Measurements from ENCODE around the gene CACFD1. TPM values are rescaled to one million over a fixed set of nuclear protein-coding genes. Genes with fewer than 3 reads are reported as not detected.
A peak's percentile ranks its signal among the peaks of the same experiment; 100 is the strongest.

The CACFD1 gene
- total and polyA plus RNA-seq, 2 of the 13 experiments (the other 11 are each of a cell fraction or from before 2014, with no cell fraction given): 13.8 to 14.6 TPM

DNA sequence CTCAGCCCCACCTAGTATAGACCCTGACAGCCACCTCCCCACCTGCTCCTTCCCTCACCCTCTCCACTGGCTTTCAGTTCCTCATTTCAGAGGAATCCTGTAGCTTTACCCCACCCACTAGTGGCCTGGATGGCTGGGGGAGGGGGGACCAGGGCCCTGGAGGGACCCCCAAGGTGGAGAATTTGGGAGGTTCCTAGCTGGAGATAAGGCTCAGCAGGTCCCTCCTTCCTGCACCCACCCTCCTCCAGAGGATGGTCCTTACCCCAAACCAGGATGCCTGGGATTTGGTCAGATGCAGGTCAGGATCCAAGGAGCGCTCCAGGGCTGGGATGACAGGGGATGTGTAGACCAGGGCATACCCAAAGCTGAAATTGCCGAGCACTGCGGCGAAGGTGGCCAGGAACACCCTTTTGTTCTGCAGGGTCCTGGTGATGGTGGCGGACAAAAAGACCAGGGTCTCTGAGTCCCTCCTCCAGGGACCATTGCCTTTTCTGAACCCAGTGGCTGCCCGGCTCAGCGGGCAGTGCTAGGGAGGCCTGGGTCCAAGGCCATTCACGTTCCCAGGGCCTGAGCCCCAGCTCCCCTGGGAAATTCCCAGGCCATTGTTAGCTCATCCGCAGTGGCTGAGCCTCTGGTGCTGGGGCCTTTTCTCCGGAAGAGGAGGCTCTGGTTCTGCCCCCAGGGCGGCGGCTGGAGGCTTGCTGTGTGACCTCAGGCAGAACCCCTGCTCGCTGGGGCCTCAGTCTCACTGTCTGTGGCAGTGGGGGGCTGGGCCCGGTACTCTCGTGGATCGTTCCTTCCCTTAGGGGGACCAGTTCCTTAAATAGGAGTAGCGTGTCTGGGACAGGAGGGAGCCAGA is 18.4 kb downstream of the CACFD1 start (continued):
- TF ChIP-seq ZBTB25 (CRISPR knock-in tag; IDR thresholded peaks at IDR 0.05): 0 out of 2 replicates have a peak, but pooled peaks have one; percentile 9
- no peak for TF ChIP-seq SIX1 (CRISPR knock-in tag; IDR thresholded peaks at IDR 0.05; ENCODE audit: borderline replicate concordance)
- TF ChIP-seq, protein P1, sequence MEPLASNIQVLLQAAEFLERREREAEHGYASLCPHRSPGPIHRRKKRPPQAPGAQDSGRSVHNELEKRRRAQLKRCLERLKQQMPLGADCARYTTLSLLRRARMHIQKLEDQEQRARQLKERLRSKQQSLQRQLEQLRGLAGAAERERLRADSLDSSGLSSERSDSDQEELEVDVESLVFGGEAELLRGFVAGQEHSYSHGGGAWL (CRISPR knock-in tag; IDR thresholded peaks at IDR 0.05): 0 out of 2 replicates have a peak, but pooled peaks have one; percentile 20
- peak; percentile 33; the same call in 1 of the 2 replicates for TF ChIP-seq SALL1 (CRISPR knock-in tag; IDR thresholded peaks at IDR 0.05)
- TF ChIP-seq, protein P2, sequence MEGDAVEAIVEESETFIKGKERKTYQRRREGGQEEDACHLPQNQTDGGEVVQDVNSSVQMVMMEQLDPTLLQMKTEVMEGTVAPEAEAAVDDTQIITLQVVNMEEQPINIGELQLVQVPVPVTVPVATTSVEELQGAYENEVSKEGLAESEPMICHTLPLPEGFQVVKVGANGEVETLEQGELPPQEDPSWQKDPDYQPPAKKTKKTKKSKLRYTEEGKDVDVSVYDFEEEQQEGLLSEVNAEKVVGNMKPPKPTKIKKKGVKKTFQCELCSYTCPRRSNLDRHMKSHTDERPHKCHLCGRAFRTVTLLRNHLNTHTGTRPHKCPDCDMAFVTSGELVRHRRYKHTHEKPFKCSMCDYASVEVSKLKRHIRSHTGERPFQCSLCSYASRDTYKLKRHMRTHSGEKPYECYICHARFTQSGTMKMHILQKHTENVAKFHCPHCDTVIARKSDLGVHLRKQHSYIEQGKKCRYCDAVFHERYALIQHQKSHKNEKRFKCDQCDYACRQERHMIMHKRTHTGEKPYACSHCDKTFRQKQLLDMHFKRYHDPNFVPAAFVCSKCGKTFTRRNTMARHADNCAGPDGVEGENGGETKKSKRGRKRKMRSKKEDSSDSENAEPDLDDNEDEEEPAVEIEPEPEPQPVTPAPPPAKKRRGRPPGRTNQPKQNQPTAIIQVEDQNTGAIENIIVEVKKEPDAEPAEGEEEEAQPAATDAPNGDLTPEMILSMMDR (CRISPR knock-in tag; IDR thresholded peaks at IDR 0.05): 0 out of 2 replicates have a peak, but pooled peaks have one; percentile 12
- TF ChIP-seq, protein P3, sequence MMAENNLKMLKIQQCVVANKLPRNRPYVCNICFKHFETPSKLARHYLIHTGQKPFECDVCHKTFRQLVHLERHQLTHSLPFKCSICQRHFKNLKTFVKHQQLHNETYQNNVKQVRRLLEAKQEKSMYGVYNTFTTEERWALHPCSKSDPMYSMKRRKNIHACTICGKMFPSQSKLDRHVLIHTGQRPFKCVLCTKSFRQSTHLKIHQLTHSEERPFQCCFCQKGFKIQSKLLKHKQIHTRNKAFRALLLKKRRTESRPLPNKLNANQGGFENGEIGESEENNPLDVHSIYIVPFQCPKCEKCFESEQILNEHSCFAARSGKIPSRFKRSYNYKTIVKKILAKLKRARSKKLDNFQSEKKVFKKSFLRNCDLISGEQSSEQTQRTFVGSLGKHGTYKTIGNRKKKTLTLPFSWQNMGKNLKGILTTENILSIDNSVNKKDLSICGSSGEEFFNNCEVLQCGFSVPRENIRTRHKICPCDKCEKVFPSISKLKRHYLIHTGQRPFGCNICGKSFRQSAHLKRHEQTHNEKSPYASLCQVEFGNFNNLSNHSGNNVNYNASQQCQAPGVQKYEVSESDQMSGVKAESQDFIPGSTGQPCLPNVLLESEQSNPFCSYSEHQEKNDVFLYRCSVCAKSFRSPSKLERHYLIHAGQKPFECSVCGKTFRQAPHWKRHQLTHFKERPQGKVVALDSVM (CRISPR knock-in tag; IDR thresholded peaks at IDR 0.05): peak; percentile 59; the same call in 1 of the 2 replicates
- 0 out of 2 replicates have a peak, but pooled peaks have one; percentile 10 for TF ChIP-seq BCL6 (CRISPR knock-in tag; IDR thresholded peaks at IDR 0.05)
- TF ChIP-seq PCBP1 (IDR thresholded peaks at IDR 0.05; ENCODE audit: borderline replicate concordance, low read depth, low read length): no peak
- TF ChIP-seq PATZ1 (CRISPR knock-in tag; IDR thresholded peaks at IDR 0.05): peak; percentile 53
- TF ChIP-seq JDP2 (CRISPR knock-in tag; IDR thresholded peaks at IDR 0.05; ENCODE audit: borderline replicate concordance): no peak
- no peak for TF ChIP-seq ESRRA (CRISPR knock-in tag; IDR thresholded peaks at IDR 0.05; ENCODE audit: low read depth)
- TF ChIP-seq ZNF362 (CRISPR knock-in tag; IDR thresholded peaks at IDR 0.05; ENCODE audit: borderline replicate concordance): no peak
- TF ChIP-seq MED1 (CRISPR knock-in tag; IDR thresholded peaks at IDR 0.05): peak; percentile 39; the same call in 1 of the 2 replicates
- TF ChIP-seq, protein P4, sequence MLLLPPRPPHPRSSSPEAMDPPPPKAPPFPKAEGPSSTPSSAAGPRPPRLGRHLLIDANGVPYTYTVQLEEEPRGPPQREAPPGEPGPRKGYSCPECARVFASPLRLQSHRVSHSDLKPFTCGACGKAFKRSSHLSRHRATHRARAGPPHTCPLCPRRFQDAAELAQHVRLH (CRISPR knock-in tag; IDR thresholded peaks at IDR 0.05; ENCODE audit: borderline replicate concordance, low read depth): 0 out of 2 replicates have a peak, but pooled peaks have one; percentile 37

All from HepG2 (cell line).